NB4 (cell line): Measurements from ENCODE around the gene SLC16A8.

Experiments used
- CTCF ChIP-seq: IDR thresholded peaks from one replicate; pipeline ENCODE4 v1.5.1; 2012; ENCODE audit warnings: low read depth, low read length
- MAX ChIP-seq: IDR thresholded peaks from 2 replicates; pipeline ENCODE4 v1.6.1; 2011; ENCODE audit warnings: low read depth, low read length
- MYC ChIP-seq: IDR thresholded peaks from 2 replicates; pipeline ENCODE4 v1.6.1; 2011; ENCODE audit warnings: low read depth, low read length
- POLR2A ChIP-seq: IDR thresholded peaks from 2 replicates; pipeline ENCODE4 v1.6.1; 2011; ENCODE audit warnings: mild to moderate bottlenecking; ENCODE audit not compliant: insufficient read length; ENCODE audit errors: extremely low read depth

GRCh38 chr22:38068641-38069371 lies 15.2 kb downstream of the SLC16A8 start:
- TF ChIP-seq POLR2A (no peak), CTCF (no peak), MAX (no peak), MYC (no peak)
